Measurements from ENCODE around the gene PIK3IP1. TPM values are rescaled to one million over a fixed set of nuclear protein-coding genes. Genes with fewer than 3 reads are reported as not detected.
A peak's percentile ranks its signal among the peaks of the same experiment; 100 is the strongest.

The PIK3IP1 gene
- total and polyA plus RNA-seq, 7 donors: 2.0 to 11.6 (median 7.4) TPM

GRCh38 chr22:31274017-31274416, 18.3 kb downstream of the PIK3IP1 start:
- H3K27ac ChIP-seq: no peak overlapping the region
- H3K27me3 ChIP-seq (ENCODE audit: insufficient read depth in 3 of 3, low read length in 2 of 3): no peaks in the 10 kb centered on the region
- 69 to 74% (median 70%) methylated on average over 3 of the region's 3 CpGs for WGBS, 3 donors
- ATAC-seq (no peak), DNase-seq (no peak)
- no peak overlapping the region for H3K4me3 ChIP-seq
- no peaks in the 10 kb centered on the region for H3K4me1 ChIP-seq
- no peaks in the 10 kb centered on the region for H3K9me3 ChIP-seq
- TF ChIP-seq, protein P1, sequence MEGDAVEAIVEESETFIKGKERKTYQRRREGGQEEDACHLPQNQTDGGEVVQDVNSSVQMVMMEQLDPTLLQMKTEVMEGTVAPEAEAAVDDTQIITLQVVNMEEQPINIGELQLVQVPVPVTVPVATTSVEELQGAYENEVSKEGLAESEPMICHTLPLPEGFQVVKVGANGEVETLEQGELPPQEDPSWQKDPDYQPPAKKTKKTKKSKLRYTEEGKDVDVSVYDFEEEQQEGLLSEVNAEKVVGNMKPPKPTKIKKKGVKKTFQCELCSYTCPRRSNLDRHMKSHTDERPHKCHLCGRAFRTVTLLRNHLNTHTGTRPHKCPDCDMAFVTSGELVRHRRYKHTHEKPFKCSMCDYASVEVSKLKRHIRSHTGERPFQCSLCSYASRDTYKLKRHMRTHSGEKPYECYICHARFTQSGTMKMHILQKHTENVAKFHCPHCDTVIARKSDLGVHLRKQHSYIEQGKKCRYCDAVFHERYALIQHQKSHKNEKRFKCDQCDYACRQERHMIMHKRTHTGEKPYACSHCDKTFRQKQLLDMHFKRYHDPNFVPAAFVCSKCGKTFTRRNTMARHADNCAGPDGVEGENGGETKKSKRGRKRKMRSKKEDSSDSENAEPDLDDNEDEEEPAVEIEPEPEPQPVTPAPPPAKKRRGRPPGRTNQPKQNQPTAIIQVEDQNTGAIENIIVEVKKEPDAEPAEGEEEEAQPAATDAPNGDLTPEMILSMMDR (IDR thresholded peaks at IDR 0.05): no peak
- intact Hi-C loops (cut with DNase I): loop anchor here (5.0 to 10.0 kb wide), 2 partner anchors 62 to 169 kb away; partner anchors contain the start of genes LIMK2 (in 2 of the 2) and SELENOM (in 1 of the 2)
- peaks cover 0 to 91% of the 10 kb centered on the region in 2 donors for H3K36me3 ChIP-seq (ENCODE audit: insufficient read depth in 1 of 2, low read depth in 1 of 2)

- 70 to 72% (median 71%) methylated on average over 15 of the region's 15 CpGs for WGBS, 3 donors
- Histone ChIP-seq H3K27me3 (ENCODE audit: insufficient read depth in 3 of 3, low read length in 2 of 3) (no peaks in the 10 kb centered on the region), H3K27ac (no peak overlapping the region), H3K36me3 (ENCODE audit: insufficient read depth in 1 of 2, low read depth in 1 of 2) (peaks cover 3 to 91% of the 10 kb centered on the region in 2 donors), H3K9me3 (no peaks in the 10 kb centered on the region), H3K4me3 (no peak overlapping the region), H3K4me1 (no peaks in the 10 kb centered on the region)
- intact Hi-C loops (cut with DNase I): loop anchor here (5.0 to 10.0 kb wide), 2 partner anchors 60 to 168 kb away; partner anchors contain the start of genes LIMK2 (in 2 of the 2) and SELENOM (in 1 of the 2)
- ATAC-seq (peak; percentile 61 to 90 (median 74)), DNase-seq (no peak)
- TF ChIP-seq, protein P1 (IDR thresholded peaks at IDR 0.05): peak; percentile 71
These were observed 19.5 kb downstream of the PIK3IP1 start for GRCh38 chr22:31272522-31273446.

- Histone ChIP-seq H3K4me1 (no peaks in the 10 kb centered on the region), H3K27me3 (ENCODE audit: insufficient read depth in 3 of 3, low read length in 2 of 3) (no peaks in the 10 kb centered on the region), H3K4me3 (no peak overlapping the region), H3K9me3 (no peaks in the 10 kb centered on the region), H3K27ac (no peak overlapping the region), H3K36me3 (ENCODE audit: insufficient read depth in 1 of 2, low read depth in 1 of 2) (peaks cover 6 to 93% of the 10 kb centered on the region in 2 donors)
- DNase-seq (no peak), ATAC-seq (no peak)
- WGBS, 3 donors: 90 to 92% (median 90%) methylated on average over 3 of the region's 3 CpGs
- intact Hi-C loops (cut with DNase I): loop anchor here (5.0 to 10.0 kb wide), 2 partner anchors 59 to 167 kb away; partner anchors contain the start of genes LIMK2 (in 2 of the 2) and SELENOM (in 1 of the 2)
- TF ChIP-seq, protein P1 (IDR thresholded peaks at IDR 0.05): no peak
These were observed 20.8 kb downstream of the PIK3IP1 start for GRCh38 chr22:31271485-31271884.

- DNase-seq (no peak), ATAC-seq (no peak)
- TF ChIP-seq, protein P1 (IDR thresholded peaks at IDR 0.05): no peak
- H3K4me3 ChIP-seq: no peak overlapping the region
- H3K27ac ChIP-seq: no peak overlapping the region
- no peaks in the 10 kb centered on the region for H3K27me3 ChIP-seq (ENCODE audit: insufficient read depth in 3 of 3, low read length in 2 of 3)
- intact Hi-C loops (cut with DNase I): loop anchor here (5.0 to 10.0 kb wide), 2 partner anchors 59 to 166 kb away; partner anchors contain the start of genes LIMK2 (in 2 of the 2) and SELENOM (in 1 of the 2)
- WGBS, 3 donors: 89 to 98% (median 97%) methylated on average over 3 to 4 of the region's 4 CpGs
- peaks cover 6 to 96% of the 10 kb centered on the region in 2 donors for H3K36me3 ChIP-seq (ENCODE audit: insufficient read depth in 1 of 2, low read depth in 1 of 2)
- no peaks in the 10 kb centered on the region for H3K9me3 ChIP-seq
- no peaks in the 10 kb centered on the region for H3K4me1 ChIP-seq
These were observed 21.3 kb downstream of the PIK3IP1 start for GRCh38 chr22:31271026-31271425.

Data from psoas muscle (tissue), 8 donors.